Psoas muscle (tissue), 8 donors: ENCODE data around the gene GOLGA5. TPM values are rescaled to one million over a fixed set of nuclear protein-coding genes. Genes with fewer than 3 reads are reported as not detected.
"Not testable (repeated sequence)": the region's sequence is repeated elsewhere in the genome, so short reads cannot be mapped to it uniquely, and the experiment has no call there.

Experiments
- ATAC-seq, 4 donors: fragments of 200-7000 bp; cut with Tn5 transposase; one replicate each; pipeline ENCODE4 v1.9.1; 2020; ENCODE audit warnings: moderate library complexity in 3 of 4, mild to moderate bottlenecking in 2 of 4
- DNase-seq, 2 donors: peaks; one replicate each; pipeline ENCODE4 v3.0.0-alpha.2; 2020
- H3K27ac ChIP-seq: fragments of 200-600 bp; one replicate; pipeline ENCODE4 v1.8.0; 2022
- H3K27me3 ChIP-seq, 3 donors: fragments of 200-600 bp in 1 of 3; one replicate each; pipeline versions ENCODE4 v1.6.1 to v1.8.0; 2013 to 2022; ENCODE audit warnings: low read length in 2 of 3, mild to moderate bottlenecking in 2 of 3, moderate library complexity in 1 of 3; ENCODE audit not compliant: insufficient read depth in 3 of 3
- H3K36me3 ChIP-seq, 2 donors: fragments of 200-600 bp in 1 of 2; one replicate each; pipeline versions ENCODE4 v1.6.1 to v1.8.0; 2013 to 2022; ENCODE audit warnings: low read depth in 1 of 2, mild to moderate bottlenecking in 1 of 2, moderate library complexity in 1 of 2; ENCODE audit not compliant: insufficient read depth in 1 of 2
- H3K4me1 ChIP-seq: fragments of 200-600 bp; one replicate; pipeline ENCODE4 v1.8.0; 2022
- H3K4me3 ChIP-seq: fragments of 200-600 bp; one replicate; pipeline ENCODE4 v1.8.0; 2022; ENCODE audit warnings: mild to moderate bottlenecking
- H3K9me3 ChIP-seq: fragments of 200-600 bp; one replicate; pipeline ENCODE4 v1.8.0; 2022
- WGBS, 3 donors: extraction: QIAGEN DNeasy Blood & Tissue Kit; methylation state at CpG; one replicate each; pipeline versions ENCODE4 v1.1.6 to v1.1.7; 2013; 5-methylcytosine and 5-hydroxymethylcytosine counted together
- intact Hi-C, 2 donors: fragments of 100-400 bp; cut with DNase I; formaldehyde crosslinking; loops; one replicate each; pipeline versions ENCODE4 v1.11.0 to v1.14.2; 2022
- polyA plus RNA-seq, 3 donors: library from polyadenylated mRNA; stranded (reverse); fragments of 200-250 nt; gene quantifications; one replicate each; pipeline ENCODE4 v1.2.3, GENCODE V29; 2013
- total RNA-seq, 4 donors: library from RNA; stranded (reverse); fragmentation: NEBNext Ultra II Directional in 2 of 4; extraction: Animal tissue kit (Norgen Biotek cat#: 25700) in 2 of 4; gene quantifications; one replicate each; pipeline versions ENCODE4 v1.2.1 to v1.2.4, GENCODE V29; 2021 to 2023
- TF ChIP-seq, protein P1 (sequence below): fragments of 200-600 bp; IDR thresholded peaks from one replicate; pipeline ENCODE4 v1.8.0; 2022; ENCODE audit warnings: antibody characterized with exemption
- donor health status: healthy with polysubstance abuse.
- donor health status: DM: no; HTN: no; CAD: no; lungs with moderate emphysema.
- donor health status: Bipolar disorder and iron deficiency.
- donor health status: healthy.
- donor health status: DM: yes; HTN: yes; CAD: no.
- donor health status: DM: no; HTN: no; CAD: no.
- donor health status: DM: no; HTN: no; CAD: no.
- donor health status: DM: yes; HTN: yes; CAD: no.

The GOLGA5 gene
- total and polyA plus RNA-seq, 7 donors: 19.8 to 59.1 (median 23.5) TPM

DNA sequence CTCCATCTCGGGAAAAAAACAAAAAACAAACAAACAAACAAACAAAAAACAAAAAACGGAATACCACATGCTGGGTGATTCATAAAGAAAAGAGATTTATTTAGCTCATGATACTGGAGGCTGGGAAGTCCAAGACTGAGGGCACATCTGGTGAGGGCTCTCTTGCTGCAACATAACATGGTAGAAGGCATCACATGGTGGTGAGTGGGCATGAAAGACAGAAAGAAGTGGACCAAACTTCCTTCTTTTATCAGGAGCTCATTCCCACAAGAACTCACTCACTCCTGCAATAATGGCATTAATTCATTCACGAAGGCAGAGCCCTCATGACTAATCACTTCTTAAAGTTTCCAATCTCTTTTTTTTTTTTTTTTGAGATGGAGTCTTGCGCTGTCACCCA lies 37.7 kb upstream of the GOLGA5 start:
- TF ChIP-seq, protein P1, sequence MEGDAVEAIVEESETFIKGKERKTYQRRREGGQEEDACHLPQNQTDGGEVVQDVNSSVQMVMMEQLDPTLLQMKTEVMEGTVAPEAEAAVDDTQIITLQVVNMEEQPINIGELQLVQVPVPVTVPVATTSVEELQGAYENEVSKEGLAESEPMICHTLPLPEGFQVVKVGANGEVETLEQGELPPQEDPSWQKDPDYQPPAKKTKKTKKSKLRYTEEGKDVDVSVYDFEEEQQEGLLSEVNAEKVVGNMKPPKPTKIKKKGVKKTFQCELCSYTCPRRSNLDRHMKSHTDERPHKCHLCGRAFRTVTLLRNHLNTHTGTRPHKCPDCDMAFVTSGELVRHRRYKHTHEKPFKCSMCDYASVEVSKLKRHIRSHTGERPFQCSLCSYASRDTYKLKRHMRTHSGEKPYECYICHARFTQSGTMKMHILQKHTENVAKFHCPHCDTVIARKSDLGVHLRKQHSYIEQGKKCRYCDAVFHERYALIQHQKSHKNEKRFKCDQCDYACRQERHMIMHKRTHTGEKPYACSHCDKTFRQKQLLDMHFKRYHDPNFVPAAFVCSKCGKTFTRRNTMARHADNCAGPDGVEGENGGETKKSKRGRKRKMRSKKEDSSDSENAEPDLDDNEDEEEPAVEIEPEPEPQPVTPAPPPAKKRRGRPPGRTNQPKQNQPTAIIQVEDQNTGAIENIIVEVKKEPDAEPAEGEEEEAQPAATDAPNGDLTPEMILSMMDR: no peak
- H3K4me1 ChIP-seq: no peaks in the 10 kb centered on the region
- WGBS, 3 donors: 92 to 95% (median 93%) methylated on average over 4 of the region's 4 CpGs
- no peaks in the 10 kb centered on the region for H3K9me3 ChIP-seq
- no peak for ATAC-seq
- H3K27ac ChIP-seq: no peak overlapping the region
- intact Hi-C loops: no loop called here
- no peaks in the 10 kb centered on the region for H3K36me3 ChIP-seq
- no peak overlapping the region for H3K4me3 ChIP-seq
- no peaks in the 10 kb centered on the region for H3K27me3 ChIP-seq
- DNase-seq: no peak

DNA sequence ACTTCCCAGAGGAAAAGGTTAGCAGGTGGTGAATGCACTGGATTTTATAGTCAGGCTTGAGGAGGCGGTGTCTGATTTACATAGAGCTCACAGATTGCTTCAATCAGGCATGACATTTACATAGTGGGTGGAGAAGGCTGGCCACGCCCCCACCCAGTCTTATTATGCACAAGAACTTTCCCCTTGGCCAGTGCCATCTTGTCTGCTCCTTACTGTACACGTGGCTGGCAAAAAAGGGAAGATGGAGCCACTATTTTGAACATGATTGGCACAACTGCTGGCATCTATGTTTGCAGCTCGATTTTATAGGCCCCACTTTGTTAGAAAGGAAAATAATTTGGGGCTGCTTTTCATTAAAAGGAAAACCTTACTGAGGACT lies 34.8 kb upstream of the GOLGA5 start:
- no peak for ATAC-seq
- no peak overlapping the region for H3K27ac ChIP-seq
- H3K4me3 ChIP-seq: no peak overlapping the region
- H3K27me3 ChIP-seq: no peaks in the 10 kb centered on the region
- intact Hi-C loops: no loop called here
- no peaks in the 10 kb centered on the region for H3K4me1 ChIP-seq
- no peak for DNase-seq
- WGBS, 3 donors: 57 to 70% (median 59%) methylated on average over 4 of the region's 4 CpGs
- no peaks in the 10 kb centered on the region for H3K9me3 ChIP-seq
- TF ChIP-seq, protein P1: no peak
- no peaks in the 10 kb centered on the region for H3K36me3 ChIP-seq

DNA sequence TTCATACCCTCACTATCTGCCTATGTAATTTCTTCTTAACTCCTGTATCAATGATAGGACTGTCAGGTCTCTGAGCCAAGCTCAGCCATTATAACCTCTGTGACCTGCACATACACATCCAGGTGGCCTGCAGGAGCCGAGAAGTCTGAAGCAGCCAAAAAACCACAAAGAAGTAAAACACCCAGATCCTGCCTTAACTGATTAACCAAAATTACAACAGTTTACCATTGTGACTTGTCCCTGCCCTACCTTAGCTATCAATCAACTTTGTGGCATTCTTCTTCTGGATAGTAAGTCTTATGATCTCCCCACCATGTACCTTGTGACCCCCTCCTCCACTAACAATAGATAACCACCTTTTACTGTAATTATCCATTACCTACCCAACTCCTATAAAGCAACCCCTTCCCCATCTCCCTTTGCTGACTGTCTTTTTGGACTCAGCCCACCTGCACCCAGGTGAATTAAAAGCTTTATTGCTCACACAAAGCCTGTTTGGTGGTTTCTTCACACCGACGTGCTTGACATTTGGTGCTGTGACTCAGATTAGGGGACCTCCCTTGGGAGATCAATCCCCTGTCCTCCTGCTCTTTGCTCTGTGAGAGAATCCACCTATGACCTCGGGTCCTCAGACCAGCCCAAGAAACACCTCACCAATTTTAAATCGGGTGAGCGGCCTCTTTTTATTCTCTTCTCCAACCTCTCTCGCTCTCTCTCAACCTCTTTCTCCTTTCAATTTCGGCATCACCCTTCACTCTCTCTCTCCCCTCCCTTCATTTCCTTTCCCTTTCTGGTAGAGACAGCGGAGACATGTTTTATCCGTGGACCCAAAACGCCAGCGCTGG lies 34.2 kb upstream of the GOLGA5 start:
- Histone ChIP-seq H3K36me3 (no peaks in the 10 kb centered on the region), H3K27me3 (no peaks in the 10 kb centered on the region), H3K27ac (no peak overlapping the region), H3K9me3 (no peaks in the 10 kb centered on the region), H3K4me3 (no peak overlapping the region), H3K4me1 (no peaks in the 10 kb centered on the region)
- DNase-seq (no peak), ATAC-seq (no peak)
- 88 to 91% (median 91%) methylated on average over 12 of the region's 12 CpGs for WGBS, 3 donors
- intact Hi-C loops: no loop called here
- TF ChIP-seq, protein P1: no peak

DNA sequence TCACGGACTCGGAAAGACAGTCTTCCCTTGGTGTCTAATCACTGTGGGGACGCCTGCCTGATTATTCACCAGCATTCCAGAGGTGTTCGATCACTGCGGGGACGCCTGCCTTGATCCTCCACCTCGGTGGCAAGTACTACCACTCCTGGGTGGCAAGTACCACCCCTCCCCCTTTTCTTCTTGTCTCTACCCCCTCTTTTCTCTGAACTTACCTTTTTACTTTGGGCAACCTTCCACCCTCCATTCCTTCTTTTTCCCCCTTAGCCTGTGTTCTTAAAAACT lies 33.6 kb upstream of the GOLGA5 start:
- no peaks in the 10 kb centered on the region for H3K4me1 ChIP-seq
- intact Hi-C loops: no loop called here
- no peak overlapping the region for H3K4me3 ChIP-seq
- TF ChIP-seq, protein P1: no peak
- no peaks in the 10 kb centered on the region for H3K36me3 ChIP-seq
- DNase-seq (no peak), ATAC-seq (no peak)
- 83 to 90% (median 86%) methylated on average over 7 of the region's 7 CpGs for WGBS, 3 donors
- no peaks in the 10 kb centered on the region for H3K27me3 ChIP-seq
- no peaks in the 10 kb centered on the region for H3K9me3 ChIP-seq
- H3K27ac ChIP-seq: no peak overlapping the region

DNA sequence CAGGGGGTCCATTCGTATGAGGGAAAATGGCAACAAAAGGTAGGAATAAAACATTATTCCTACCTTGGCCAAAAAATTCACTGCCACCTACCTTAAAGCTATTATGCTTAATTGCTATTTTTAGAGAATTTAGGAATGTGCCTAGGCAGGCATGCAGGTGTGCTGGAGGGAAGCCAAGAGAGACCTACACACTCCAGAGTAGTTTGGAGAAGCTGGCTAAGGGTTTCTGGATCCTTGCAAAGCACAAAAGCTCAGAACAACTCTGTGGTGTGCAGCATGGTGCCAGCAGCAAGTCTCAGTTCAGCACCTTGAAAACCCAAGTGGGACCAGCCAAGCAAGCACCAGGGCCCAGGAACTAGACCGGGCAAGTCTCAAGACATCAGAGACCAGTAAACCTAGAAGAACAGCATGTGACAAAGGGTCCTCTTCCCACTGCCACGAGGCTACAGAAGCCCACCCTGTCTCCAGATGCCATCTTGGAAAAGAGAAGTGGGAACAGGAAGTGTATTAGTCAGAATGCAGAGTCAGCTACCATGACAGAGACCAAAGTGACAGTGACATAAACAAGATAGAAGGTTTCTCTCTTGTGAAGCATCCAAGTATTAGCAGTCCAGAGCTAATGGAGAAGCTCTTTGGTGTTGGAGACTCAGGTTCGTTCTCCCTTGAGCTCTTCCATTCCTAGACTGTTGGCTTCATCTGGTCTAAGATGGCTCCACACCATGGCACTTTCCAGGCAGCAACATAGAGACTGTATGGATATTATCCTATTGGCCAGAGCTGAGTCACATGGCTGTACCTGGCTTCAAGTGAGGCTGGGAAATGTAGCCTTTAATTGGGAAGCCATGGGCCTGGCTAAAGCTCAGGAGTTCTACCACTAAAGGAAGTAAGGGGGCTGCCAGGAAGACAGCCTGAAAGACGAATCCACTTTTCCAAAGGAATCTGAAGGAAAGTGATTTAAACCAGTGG lies 30.2 kb upstream of the GOLGA5 start:
- H3K36me3 ChIP-seq, intact Hi-C loops, ATAC-seq, H3K9me3 ChIP-seq, DNase-seq, H3K4me3 ChIP-seq, H3K4me1 ChIP-seq, H3K27ac ChIP-seq, H3K27me3 ChIP-seq: not testable (repeated sequence)
- 54 to 71% (median 61%) methylated on average over 2 to 4 of the region's 5 CpGs for WGBS, 3 donors

DNA sequence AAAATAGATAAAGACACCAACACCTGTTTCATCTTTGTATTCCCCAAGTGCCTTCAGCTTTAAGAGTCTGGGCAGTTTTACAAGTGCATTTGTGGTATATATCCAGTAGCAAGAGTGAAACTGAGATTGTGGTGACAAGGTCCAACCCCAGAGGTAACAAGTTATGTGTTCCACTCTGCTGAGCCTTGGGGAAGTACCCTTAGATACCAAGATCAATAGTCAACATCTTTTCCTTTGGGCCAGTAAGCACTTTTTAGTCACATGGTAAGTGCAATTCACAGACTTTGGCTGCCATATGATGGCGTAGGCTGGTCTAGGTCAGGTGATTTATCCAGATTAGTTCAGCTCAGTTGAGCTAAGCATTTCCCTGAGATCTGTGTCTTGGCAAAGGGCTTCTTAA lies 25.9 kb upstream of the GOLGA5 start:
- ATAC-seq, H3K36me3 ChIP-seq, DNase-seq, H3K27ac ChIP-seq, H3K4me3 ChIP-seq, H3K27me3 ChIP-seq, H3K4me1 ChIP-seq, H3K9me3 ChIP-seq, intact Hi-C loops: not testable (repeated sequence)
- whole genome bisulfite sequencing, 3 donors: 47 to 54% (median 50%) methylated on average over 1 of the region's 1 CpG
